MM.1S (cell line): ENCODE results near the gene BANP.

ENCODE experiments used
- DNase-seq: peaks from one replicate; pipeline ENCODE4 v3.0.0-alpha.2; 2015
- H2AFZ ChIP-seq: fragments of 300-600 bp; sonication (generic); 2 replicates; pipeline ENCODE4 v1.6.0; 2016; ENCODE audit warnings: antibody characterized with exemption, low read length
- H3F3A ChIP-seq: fragments of 300-600 bp; sonication (generic); 2 replicates; pipeline ENCODE4 v1.6.1; 2016; ENCODE audit warnings: mild to moderate bottlenecking, antibody characterized with exemption, low read length, moderate library complexity, mixed read lengths; ENCODE audit not compliant: insufficient read depth
- H3K27ac ChIP-seq: fragments of 300-600 bp; sonication (generic); 2 replicates; pipeline ENCODE4 v1.5.1; 2016; ENCODE audit warnings: mild to moderate bottlenecking, low read length
- H3K27me3 ChIP-seq: fragments of 300-600 bp; sonication (generic); replicated peaks from 2 replicates; pipeline ENCODE4 v1.6.0; 2016; ENCODE audit warnings: low read length; ENCODE audit not compliant: insufficient read depth
- H3K36me3 ChIP-seq: fragments of 300-600 bp; sonication (generic); replicated peaks from 2 replicates; pipeline ENCODE4 v1.6.1; 2016; ENCODE audit warnings: mild to moderate bottlenecking, low read length, mixed read lengths; ENCODE audit not compliant: insufficient read depth
- H3K4me1 ChIP-seq: fragments of 300-600 bp; sonication (generic); 2 replicates; pipeline ENCODE4 v1.6.1; 2016; ENCODE audit warnings: low read length, mixed read lengths
- H3K4me2 ChIP-seq: fragments of 300-600 bp; sonication (generic); 2 replicates; pipeline ENCODE4 v1.6.0; 2016; ENCODE audit warnings: low read depth, low read length
- H3K4me3 ChIP-seq: fragments of 300-600 bp; sonication (generic); 2 replicates; pipeline ENCODE4 v1.5.1; 2016; ENCODE audit warnings: low read length, mixed read lengths
- H3K79me2 ChIP-seq: fragments of 300-600 bp; sonication (generic); 2 replicates; pipeline ENCODE4 v1.6.1; 2016; ENCODE audit warnings: mixed run types, low read length, mixed read lengths
- H3K9ac ChIP-seq: fragments of 300-600 bp; sonication (generic); 2 replicates; pipeline ENCODE4 v1.6.1; 2016; ENCODE audit warnings: low read length, mixed read lengths
- H3K9me2 ChIP-seq: fragments of 300-600 bp; sonication (generic); replicated peaks from 2 replicates; pipeline ENCODE4 v1.6.1; 2016; ENCODE audit warnings: mild to moderate bottlenecking, low read length, mixed read lengths; ENCODE audit not compliant: insufficient read depth
- H3K9me3 ChIP-seq: fragments of 300-600 bp; sonication (generic); replicated peaks from 2 replicates; pipeline ENCODE4 v1.6.1; 2016; ENCODE audit warnings: mild to moderate bottlenecking, low read length, mixed read lengths; ENCODE audit not compliant: insufficient read depth
- H4K20me1 ChIP-seq: fragments of 300-600 bp; sonication (generic); 2 replicates; pipeline ENCODE4 v1.6.1; 2016; ENCODE audit warnings: mild to moderate bottlenecking, low read length, moderate library complexity, mixed read lengths; ENCODE audit not compliant: insufficient read depth
- EZH2 ChIP-seq: fragments of 300-600 bp; sonication (generic); optimal IDR thresholded peaks from 2 replicates; pipeline ENCODE3; 2017; ENCODE audit warnings: low read depth, mild to moderate bottlenecking, antibody characterized with exemption, low read length, mixed read lengths
- EZH2phosphoT487 ChIP-seq: fragments of 300-600 bp; sonication (generic); IDR thresholded peaks from 2 replicates; pipeline ENCODE4 v1.6.1; 2018; ENCODE audit warnings: antibody characterized with exemption, low read length
- TF ChIP-seq, protein P1 (sequence below): fragments of 300-600 bp; sonication (generic); IDR thresholded peaks from 2 replicates; pipeline ENCODE4 v1.5.1; 2016; ENCODE audit warnings: antibody characterized with exemption, low read length, mixed read lengths

Gene BANP

GRCh38 chr16:88059701-88060386 is 108.6 kb downstream of the BANP start:
- no peaks in the 10 kb centered on the region for H3K36me3 ChIP-seq
- H3K4me3 ChIP-seq: no peak overlapping the region
- H3K9me3 ChIP-seq: no peaks in the 10 kb centered on the region
- H3F3A ChIP-seq: no peaks in the 10 kb centered on the region
- no peaks in the 10 kb centered on the region for H3K4me1 ChIP-seq
- H3K27ac ChIP-seq: no peak overlapping the region
- TF ChIP-seq EZH2 (no peak), EZH2phosphoT487 (no peak)
- TF ChIP-seq, protein P1, sequence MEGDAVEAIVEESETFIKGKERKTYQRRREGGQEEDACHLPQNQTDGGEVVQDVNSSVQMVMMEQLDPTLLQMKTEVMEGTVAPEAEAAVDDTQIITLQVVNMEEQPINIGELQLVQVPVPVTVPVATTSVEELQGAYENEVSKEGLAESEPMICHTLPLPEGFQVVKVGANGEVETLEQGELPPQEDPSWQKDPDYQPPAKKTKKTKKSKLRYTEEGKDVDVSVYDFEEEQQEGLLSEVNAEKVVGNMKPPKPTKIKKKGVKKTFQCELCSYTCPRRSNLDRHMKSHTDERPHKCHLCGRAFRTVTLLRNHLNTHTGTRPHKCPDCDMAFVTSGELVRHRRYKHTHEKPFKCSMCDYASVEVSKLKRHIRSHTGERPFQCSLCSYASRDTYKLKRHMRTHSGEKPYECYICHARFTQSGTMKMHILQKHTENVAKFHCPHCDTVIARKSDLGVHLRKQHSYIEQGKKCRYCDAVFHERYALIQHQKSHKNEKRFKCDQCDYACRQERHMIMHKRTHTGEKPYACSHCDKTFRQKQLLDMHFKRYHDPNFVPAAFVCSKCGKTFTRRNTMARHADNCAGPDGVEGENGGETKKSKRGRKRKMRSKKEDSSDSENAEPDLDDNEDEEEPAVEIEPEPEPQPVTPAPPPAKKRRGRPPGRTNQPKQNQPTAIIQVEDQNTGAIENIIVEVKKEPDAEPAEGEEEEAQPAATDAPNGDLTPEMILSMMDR: no peak
- H3K9ac ChIP-seq: no peak overlapping the region
- H3K9me2 ChIP-seq: no peaks in the 10 kb centered on the region
- no peaks in the 10 kb centered on the region for H4K20me1 ChIP-seq
- no peak for DNase-seq
- H2AFZ ChIP-seq: no peak overlapping the region
- no peaks in the 10 kb centered on the region for H3K79me2 ChIP-seq
- H3K4me2 ChIP-seq: no peak overlapping the region
- no peaks in the 10 kb centered on the region for H3K27me3 ChIP-seq

GRCh38 chr16:88060524-88061219 is 109.4 kb downstream of the BANP start:
- Histone ChIP-seq H3K9me2 (no peaks in the 10 kb centered on the region), H3K4me3 (no peak overlapping the region), H3K79me2 (no peaks in the 10 kb centered on the region), H3F3A (no peaks in the 10 kb centered on the region), H3K27me3 (no peaks in the 10 kb centered on the region), H3K36me3 (no peaks in the 10 kb centered on the region), H3K27ac (no peak overlapping the region), H3K4me2 (no peak overlapping the region), H4K20me1 (no peaks in the 10 kb centered on the region), H3K4me1 (no peaks in the 10 kb centered on the region), H3K9ac (no peak overlapping the region), H3K9me3 (no peaks in the 10 kb centered on the region), H2AFZ (no peak overlapping the region)
- TF ChIP-seq, protein P1: no peak
- no peak for TF ChIP-seq EZH2
- TF ChIP-seq EZH2phosphoT487: no peak
- no peak for DNase-seq

DNA sequence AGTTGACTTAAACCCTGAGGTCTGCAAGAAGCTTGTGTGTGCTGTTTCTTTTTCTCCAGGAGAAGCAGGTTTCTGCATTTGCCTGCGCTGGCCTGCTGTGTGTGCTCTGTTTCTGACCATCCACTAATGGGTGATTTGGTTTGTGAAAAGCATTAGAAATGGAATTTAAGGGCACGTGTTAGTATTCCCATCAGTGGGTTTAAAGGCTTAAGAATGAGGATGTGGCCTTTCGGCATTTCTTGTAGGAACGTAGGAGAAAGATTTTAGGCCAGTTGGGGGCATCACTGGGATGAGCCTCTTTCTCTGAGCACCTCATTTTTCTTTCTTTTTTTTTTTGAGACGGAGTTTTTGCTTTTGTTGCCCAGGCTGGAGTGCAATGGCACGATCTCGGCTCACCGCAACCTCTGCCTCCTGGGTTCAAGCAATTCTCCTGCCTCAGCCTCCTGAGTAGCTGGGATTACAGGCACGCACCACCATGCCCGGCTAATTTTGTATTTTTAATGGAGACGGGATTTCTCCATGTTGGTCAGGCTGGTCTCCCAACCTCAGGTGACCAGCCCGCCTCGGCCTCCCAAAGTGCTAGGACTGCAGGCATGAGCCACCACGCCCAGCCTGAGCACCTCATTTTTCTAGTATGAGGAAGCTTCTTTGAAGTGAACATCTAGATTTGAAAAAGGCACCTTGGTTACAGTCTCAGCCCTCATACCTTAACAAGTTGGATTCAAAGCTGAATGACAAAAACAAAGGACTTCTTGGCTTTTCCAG is 110.3 kb downstream of the BANP start:
- Histone ChIP-seq H3K9me2 (no peaks in the 10 kb centered on the region), H3K27me3 (no peaks in the 10 kb centered on the region), H3K4me2 (no peak overlapping the region), H3K4me1 (no peaks in the 10 kb centered on the region), H3K4me3 (no peak overlapping the region), H3F3A (no peaks in the 10 kb centered on the region), H3K79me2 (no peaks in the 10 kb centered on the region), H4K20me1 (no peaks in the 10 kb centered on the region), H3K9me3 (no peaks in the 10 kb centered on the region), H3K27ac (no peak overlapping the region), H3K36me3 (no peaks in the 10 kb centered on the region), H2AFZ (no peak overlapping the region), H3K9ac (no peak overlapping the region)
- DNase-seq: no peak
- TF ChIP-seq, protein P1: no peak
- TF ChIP-seq EZH2 (no peak), EZH2phosphoT487 (no peak)
